Activated T-helper 17 cell treated with anti-CD3 and anti-CD28 coated beads, Interleukin-2, amount 50 U/mL, for 72 hours (primary cell): Measurements from ENCODE around the gene STH. TPM values are rescaled to one million over a fixed set of nuclear protein-coding genes. Genes with fewer than 3 reads are reported as not detected.

Experiments
- ATAC-seq: fragments of 150-1000 bp; cut with Tn5 transposase; replicated peaks from 2 replicates; pipeline ENCODE4 v1.10.0; 2021; ENCODE audit warnings: mild to moderate bottlenecking, moderate library complexity
- H3K27ac Mint-ChIP-seq: one replicate; pipeline ENCODE4 v1.8.0; 2022; ENCODE audit warnings: mixed read lengths
- H3K27me3 Mint-ChIP-seq: one replicate; pipeline ENCODE4 v1.8.0; 2022; ENCODE audit warnings: mixed read lengths
- H3K36me3 Mint-ChIP-seq: one replicate; pipeline ENCODE4 v1.8.0; 2022; ENCODE audit warnings: low read depth, mild to moderate bottlenecking, mixed read lengths
- H3K4me1 Mint-ChIP-seq: one replicate; pipeline ENCODE4 v1.8.0; 2022; ENCODE audit warnings: mixed read lengths
- H3K4me3 Mint-ChIP-seq: one replicate; pipeline ENCODE4 v1.8.0; 2022; ENCODE audit warnings: mild to moderate bottlenecking, mixed read lengths
- H3K9me3 Mint-ChIP-seq: one replicate; pipeline ENCODE4 v1.8.0; 2022; ENCODE audit warnings: mixed read lengths
- total RNA-seq, 2 donors: library from RNA; stranded (reverse); gene quantifications; one replicate each; pipeline ENCODE4 v1.2.3, GENCODE V29; 2022

Gene STH
- total RNA-seq, 2 donors from 2014 or later = not detected

DNA sequence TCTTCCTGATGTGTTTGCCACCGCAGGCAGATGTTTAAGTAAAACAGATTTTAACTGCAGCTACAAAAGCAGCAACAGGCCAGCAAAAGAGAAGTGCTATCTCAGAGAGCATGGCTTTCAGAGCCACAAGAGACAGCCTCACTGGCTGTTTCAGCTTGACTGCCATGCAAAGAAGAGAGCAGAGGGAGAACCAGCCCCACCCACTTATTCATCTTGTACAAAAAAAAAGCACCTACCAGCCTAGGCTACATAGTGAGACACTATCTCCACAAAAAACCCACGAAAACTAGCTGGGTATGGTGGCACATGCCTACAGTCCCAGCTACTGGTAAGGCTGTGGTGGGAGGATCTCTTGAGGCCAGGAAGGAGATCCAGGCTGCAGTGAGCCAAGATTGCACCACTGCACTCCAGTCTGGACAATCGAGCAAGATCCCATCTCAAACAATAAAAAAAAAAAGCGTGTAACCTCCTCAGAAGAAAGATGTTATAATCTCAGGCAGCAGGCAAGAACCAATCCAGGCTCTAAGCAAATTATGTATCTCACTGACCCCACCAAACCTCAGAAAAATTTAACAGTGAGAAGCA, 30.0 kb downstream of the STH start:
- H3K4me1 Mint-ChIP-seq = peaks cover 11% of the 10 kb centered on the region
- H3K9me3 Mint-ChIP-seq = no peaks in the 10 kb centered on the region

DNA sequence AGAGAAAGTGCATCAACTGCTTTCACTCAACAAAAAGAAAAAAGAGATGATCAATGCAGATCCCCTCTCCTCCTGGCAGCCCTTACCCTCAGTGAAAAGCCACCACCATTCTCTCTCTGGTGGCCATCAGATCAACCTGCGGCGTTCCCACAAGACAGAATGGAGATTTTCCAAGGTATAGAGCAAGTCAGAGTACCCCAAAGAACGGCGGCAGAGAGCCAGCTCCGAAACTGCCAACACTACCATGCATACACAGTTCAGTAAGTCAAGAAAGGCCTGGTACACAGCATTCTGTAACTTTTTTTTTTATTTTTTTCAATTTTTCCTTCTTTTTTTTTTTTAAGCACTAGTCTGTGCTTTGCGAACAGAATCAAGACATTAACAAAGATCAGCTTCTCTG, 30.6 kb downstream of the STH start:
- Mint-ChIP-seq H3K4me3 (no peak overlapping the region), H3K36me3 (peaks cover 76% of the 10 kb centered on the region), H3K27me3 (no peaks in the 10 kb centered on the region), H3K27ac (no peak overlapping the region), H3K9me3 (no peaks in the 10 kb centered on the region), H3K4me1 (peaks cover 11% of the 10 kb centered on the region)
- no peak for ATAC-seq

More for the DNA sequence above, 30.0 kb downstream of the STH start:
- no peak overlapping the region for H3K4me3 Mint-ChIP-seq
- H3K27me3 Mint-ChIP-seq = no peaks in the 10 kb centered on the region
- ATAC-seq = peak; percentile 50
- H3K27ac Mint-ChIP-seq = no peak overlapping the region
- H3K36me3 Mint-ChIP-seq = peaks cover 70% of the 10 kb centered on the region

DNA sequence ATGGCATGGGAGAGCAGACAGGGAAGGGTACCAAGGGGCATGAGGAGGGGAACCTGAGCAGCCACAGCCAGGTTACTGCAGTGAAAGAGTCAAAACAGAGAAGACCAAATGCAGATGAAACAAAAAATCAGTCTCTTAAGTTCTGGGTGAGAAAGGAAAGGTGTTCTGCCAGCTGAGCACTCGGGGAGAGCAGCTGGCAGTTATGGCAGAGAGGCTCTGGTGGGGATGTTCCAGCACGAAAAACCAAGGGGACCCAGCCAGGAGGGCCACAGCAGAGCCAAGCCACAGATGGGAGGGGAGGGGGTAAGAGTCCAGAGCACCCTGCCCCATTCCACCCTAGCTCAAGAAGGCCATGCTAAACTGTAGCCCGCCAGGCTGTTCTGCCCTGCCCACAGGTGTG, 31.7 kb downstream of the STH start:
- Mint-ChIP-seq H3K4me3 (no peak overlapping the region), H3K27ac (peak overlapping the region; percentile 44), H3K4me1 (peaks cover 11% of the 10 kb centered on the region), H3K36me3 (peaks cover 83% of the 10 kb centered on the region), H3K9me3 (no peaks in the 10 kb centered on the region), H3K27me3 (no peaks in the 10 kb centered on the region)
- ATAC-seq = no peak

DNA sequence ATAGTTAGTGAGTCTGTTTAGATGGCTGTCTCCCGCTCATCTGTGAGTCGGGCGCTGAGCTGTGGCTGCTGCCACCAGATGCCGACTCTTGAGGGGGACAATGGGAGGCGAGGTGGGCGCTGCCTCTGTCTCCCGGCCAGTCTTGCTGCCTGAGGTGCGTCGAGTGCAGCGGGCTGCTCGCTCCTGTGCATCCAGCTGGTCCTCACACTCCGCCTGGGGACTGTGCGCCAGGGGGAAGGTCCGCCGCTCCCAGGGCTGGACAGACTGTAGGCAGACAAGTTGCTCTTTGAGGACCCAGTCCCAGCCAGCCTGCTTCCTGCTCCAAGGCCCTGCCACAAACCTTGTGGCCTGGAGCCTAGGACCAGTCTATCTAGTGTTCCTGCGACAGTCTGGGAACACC, 32.4 kb downstream of the STH start:
- peaks cover 11% of the 10 kb centered on the region for H3K4me1 Mint-ChIP-seq
- ATAC-seq = no peak
- H3K27ac Mint-ChIP-seq = peak overlapping the region; percentile 44
- H3K27me3 Mint-ChIP-seq = no peaks in the 10 kb centered on the region
- peaks cover 86% of the 10 kb centered on the region for H3K36me3 Mint-ChIP-seq
- H3K4me3 Mint-ChIP-seq = no peak overlapping the region
- no peaks in the 10 kb centered on the region for H3K9me3 Mint-ChIP-seq

DNA sequence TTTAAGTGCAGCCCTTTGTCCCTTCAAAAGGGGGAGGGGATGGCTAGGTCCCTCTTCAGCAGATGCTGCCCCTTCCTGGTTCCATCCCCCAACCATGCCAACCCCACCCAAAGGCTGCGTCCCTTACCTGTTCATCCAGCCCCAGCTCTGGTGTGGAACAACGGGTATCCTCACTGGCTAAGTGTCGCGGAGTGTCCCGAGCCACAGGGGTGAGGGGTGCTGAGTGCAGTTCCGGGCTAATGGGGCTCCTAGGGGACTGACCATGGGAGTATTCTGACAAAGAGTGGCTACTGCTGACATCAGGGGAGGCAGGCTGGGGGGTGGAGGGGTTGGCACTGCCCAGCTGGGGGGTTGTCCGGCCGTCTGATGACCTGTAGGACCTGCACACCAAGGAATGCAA, 32.9 kb downstream of the STH start:
- H3K36me3 Mint-ChIP-seq = peaks cover 91% of the 10 kb centered on the region
- peaks cover 11% of the 10 kb centered on the region for H3K4me1 Mint-ChIP-seq
- no peak overlapping the region for H3K4me3 Mint-ChIP-seq
- no peaks in the 10 kb centered on the region for H3K9me3 Mint-ChIP-seq
- ATAC-seq = no peak
- no peaks in the 10 kb centered on the region for H3K27me3 Mint-ChIP-seq
- no peak overlapping the region for H3K27ac Mint-ChIP-seq

DNA sequence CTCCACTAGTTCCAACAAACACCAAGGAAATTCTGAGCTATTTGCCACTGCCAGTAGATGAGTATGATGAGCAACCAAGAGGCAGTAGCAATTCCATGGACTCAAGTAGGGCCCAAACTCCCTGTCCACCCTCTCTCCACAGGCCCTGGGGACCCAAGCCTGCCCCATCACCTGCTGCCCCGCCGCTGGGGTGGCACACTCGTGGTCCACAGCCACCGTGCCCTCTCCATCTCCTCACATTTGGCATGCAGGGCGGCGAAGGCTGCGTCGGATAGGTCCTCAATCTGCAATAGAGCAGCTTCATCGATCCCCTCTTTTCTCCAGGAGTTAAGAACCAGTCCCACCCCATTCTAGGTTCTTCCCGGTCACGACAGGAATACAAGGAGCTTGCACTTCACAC, 33.9 kb downstream of the STH start:
- peaks cover 100% of the 10 kb centered on the region for H3K36me3 Mint-ChIP-seq
- H3K27me3 Mint-ChIP-seq = no peaks in the 10 kb centered on the region
- peaks cover 12% of the 10 kb centered on the region for H3K4me1 Mint-ChIP-seq
- no peak overlapping the region for H3K27ac Mint-ChIP-seq
- H3K9me3 Mint-ChIP-seq = no peaks in the 10 kb centered on the region
- no peak for ATAC-seq
- H3K4me3 Mint-ChIP-seq = no peak overlapping the region

DNA sequence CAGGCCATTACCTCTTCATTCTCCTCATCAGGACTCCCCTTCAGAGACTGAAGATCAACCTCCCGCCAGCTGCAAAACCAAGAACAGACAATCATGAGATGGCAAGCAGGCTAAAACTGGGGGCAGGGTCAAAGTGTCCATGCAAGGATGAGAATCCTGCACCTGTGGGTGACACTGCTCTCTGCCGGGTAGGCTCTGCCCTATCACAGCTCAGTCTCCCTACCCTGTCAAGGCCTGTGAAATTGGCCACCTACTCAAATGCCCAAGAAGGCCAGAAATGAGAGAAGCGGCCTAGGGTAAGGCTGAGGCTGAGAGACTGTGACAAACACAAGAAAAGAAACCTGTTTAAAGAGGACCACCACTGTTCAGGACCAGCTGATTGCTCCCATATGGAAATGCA, 34.3 kb downstream of the STH start:
- H3K36me3 Mint-ChIP-seq = peaks cover 100% of the 10 kb centered on the region
- H3K27ac Mint-ChIP-seq = no peak overlapping the region
- no peak overlapping the region for H3K4me3 Mint-ChIP-seq

DNA sequence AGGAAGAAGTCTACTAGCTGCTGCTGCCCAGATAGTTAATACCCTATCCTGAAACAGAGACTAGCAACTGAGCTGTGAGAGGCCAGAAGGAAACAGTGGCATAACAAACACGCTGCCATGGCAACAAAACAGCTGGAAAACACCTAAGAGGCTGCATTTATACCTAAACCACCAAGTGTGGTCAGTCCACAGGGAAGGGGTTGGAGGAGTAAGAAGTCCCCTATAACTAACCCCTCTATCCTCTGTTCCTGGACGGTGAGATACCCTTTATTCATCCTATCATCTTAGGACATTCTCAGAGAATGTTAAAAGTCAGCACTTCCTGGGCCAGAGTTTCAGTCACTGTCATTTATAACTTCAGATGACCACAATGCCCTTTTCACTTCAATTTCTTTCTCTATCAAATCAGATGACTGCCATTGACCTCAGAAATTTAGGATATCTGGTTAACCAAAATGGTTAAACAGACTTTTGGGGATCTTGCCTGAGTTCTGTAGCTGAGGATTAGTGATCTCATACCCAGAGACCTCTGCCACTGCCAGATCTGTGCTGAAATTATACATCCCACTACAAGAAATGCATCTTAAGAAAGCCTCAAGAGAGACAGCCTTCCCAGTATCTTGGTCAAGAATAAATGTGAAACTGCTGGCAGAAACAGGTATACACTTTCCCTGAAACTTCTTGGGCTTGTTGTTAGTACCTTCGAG, 36.2 kb downstream of the STH start:
- Mint-ChIP-seq H3K27me3 (no peaks in the 10 kb centered on the region), H3K36me3 (peaks cover 100% of the 10 kb centered on the region), H3K4me1 (peaks cover 10% of the 10 kb centered on the region), H3K4me3 (no peak overlapping the region), H3K9me3 (no peaks in the 10 kb centered on the region), H3K27ac (peak overlapping the region; percentile 69)
- ATAC-seq = peak; percentile 78

More for the DNA sequence above, 34.3 kb downstream of the STH start:
- no peaks in the 10 kb centered on the region for H3K27me3 Mint-ChIP-seq
- peaks cover 17% of the 10 kb centered on the region for H3K4me1 Mint-ChIP-seq
- H3K9me3 Mint-ChIP-seq = no peaks in the 10 kb centered on the region
- ATAC-seq = no peak

DNA sequence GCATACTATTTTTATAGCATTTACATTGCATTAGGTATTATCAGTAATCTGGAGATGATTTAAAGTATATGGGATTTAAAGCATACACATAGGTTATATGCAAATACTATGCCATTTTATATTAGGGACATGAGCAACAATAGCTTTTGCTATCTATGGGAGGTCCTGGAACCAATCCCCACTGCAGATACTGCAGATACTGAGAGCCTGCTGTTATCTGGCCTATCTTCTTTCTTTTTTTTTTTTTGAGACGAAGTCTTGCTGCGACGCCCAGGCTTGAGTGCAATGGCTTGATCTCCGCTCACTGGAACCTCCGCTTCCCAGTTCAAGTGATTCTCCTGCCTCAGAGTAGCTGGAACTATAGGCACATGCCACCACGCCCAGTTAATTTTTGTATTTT, 37.4 kb downstream of the STH start:
- no peak overlapping the region for H3K27ac Mint-ChIP-seq
- no peaks in the 10 kb centered on the region for H3K27me3 Mint-ChIP-seq
- no peak overlapping the region for H3K4me3 Mint-ChIP-seq
- peaks cover 6% of the 10 kb centered on the region for H3K4me1 Mint-ChIP-seq
- peaks cover 100% of the 10 kb centered on the region for H3K36me3 Mint-ChIP-seq
- ATAC-seq = no peak
- H3K9me3 Mint-ChIP-seq = no peaks in the 10 kb centered on the region

DNA sequence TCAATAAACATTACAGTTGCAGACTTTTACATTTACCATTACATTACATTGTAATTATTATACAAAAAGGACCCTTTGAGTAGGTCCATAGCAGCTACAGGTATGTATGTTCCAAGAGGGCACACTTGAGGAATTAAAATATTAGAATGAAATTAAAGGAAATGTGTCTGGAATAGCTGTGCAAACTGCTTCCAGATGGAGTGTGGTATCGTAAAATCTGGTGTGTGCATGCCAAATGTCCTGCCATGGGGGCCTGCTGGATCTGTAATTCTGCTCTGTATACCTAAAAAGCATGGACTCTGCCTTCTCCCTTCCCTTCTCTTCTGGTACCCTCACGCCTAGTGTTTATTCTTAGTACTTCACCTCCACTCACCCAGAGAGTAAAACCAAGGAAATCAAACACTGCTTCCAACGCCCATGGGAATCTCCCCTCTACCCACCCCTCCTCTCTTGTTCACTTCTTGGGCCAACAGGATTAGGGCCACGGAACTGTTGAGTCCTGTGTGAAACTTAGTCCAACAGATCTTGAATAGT, 38.7 kb downstream of the STH start:
- Mint-ChIP-seq H3K27ac (peak overlapping the region; percentile 14), H3K27me3 (no peaks in the 10 kb centered on the region), H3K9me3 (no peaks in the 10 kb centered on the region), H3K4me3 (no peak overlapping the region), H3K36me3 (peaks cover 100% of the 10 kb centered on the region), H3K4me1 (peaks cover 6% of the 10 kb centered on the region)
- no peak for ATAC-seq

DNA sequence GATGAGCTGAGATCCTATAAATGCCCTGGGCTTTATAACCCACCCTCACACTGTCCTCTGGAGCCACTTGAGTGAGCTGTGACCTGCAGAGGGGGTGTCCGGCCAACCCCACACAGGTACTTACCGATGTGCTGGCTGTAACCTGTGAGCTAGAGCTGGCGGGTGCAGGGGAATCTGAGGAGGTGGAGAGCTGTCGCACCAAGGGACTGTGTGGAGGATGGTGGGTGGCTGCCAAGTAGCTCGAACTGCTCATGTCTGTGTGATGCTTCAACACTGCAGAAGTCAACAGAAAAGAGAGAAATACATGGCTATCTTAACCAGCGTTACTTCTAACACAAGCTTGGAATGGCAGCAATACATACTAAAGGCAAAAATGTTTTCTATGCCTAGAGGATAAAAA, 39.4 kb downstream of the STH start:
- ATAC-seq = no peak
- Mint-ChIP-seq H3K27ac (no peak overlapping the region), H3K27me3 (no peaks in the 10 kb centered on the region), H3K4me3 (no peak overlapping the region), H3K4me1 (peaks cover 6% of the 10 kb centered on the region), H3K36me3 (peaks cover 100% of the 10 kb centered on the region), H3K9me3 (no peaks in the 10 kb centered on the region)

DNA sequence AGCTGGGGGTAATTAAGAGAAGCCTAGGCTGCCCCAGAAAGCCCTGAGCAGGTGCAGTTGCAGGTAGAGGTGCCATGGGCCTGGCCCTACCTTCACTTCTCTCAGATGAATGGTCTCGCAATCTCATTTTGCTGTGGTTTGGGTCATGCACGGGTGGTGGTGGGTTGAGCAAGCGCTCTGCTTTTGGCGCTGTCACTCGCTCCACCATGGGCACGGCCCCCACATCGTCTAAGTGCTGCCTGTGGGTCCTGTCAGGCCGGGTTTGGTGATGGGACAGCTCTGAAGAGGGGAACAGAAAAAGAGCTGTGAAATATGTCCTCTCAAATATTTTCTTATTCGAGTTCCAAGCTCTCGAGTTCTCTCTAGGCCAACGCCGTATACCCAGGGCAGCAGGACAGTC, 39.9 kb downstream of the STH start:
- H3K27me3 Mint-ChIP-seq = no peaks in the 10 kb centered on the region
- H3K36me3 Mint-ChIP-seq = peaks cover 100% of the 10 kb centered on the region
- H3K4me1 Mint-ChIP-seq = peaks cover 9% of the 10 kb centered on the region
- no peak for ATAC-seq
- no peak overlapping the region for H3K4me3 Mint-ChIP-seq
- H3K27ac Mint-ChIP-seq = no peak overlapping the region
- H3K9me3 Mint-ChIP-seq = no peaks in the 10 kb centered on the region

DNA sequence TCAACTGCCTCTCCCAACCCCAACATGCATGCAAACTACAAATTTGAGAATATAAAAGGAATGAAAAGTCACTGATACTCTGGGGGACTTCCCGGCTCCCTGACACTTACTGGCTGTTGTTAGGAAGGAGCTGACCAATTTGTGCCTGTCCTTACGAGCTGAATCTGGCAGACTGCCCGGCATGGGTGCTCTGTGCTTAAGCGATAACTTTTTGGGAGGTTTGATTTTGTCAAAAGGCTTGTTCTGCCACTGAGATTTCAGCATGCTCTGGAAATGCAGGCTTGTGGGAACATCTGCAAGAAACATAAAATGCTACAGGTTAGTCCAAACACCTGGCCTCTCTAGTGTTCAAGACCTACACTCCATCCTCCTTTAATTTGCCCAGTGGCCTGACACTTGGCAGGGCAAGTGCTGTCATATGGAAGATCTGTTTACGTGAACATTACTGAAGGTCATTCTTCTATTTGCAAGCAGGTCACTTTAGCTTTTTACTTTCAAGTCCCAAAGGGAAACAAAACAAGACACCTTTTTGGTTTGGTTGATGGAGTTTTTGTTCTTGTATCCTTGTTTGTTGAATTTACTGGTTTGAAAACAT, 40.6 kb downstream of the STH start:
- Mint-ChIP-seq H3K36me3 (peaks cover 100% of the 10 kb centered on the region), H3K4me1 (peaks cover 9% of the 10 kb centered on the region), H3K4me3 (no peak overlapping the region), H3K27ac (no peak overlapping the region), H3K27me3 (no peaks in the 10 kb centered on the region), H3K9me3 (no peaks in the 10 kb centered on the region)
- ATAC-seq = no peak

DNA sequence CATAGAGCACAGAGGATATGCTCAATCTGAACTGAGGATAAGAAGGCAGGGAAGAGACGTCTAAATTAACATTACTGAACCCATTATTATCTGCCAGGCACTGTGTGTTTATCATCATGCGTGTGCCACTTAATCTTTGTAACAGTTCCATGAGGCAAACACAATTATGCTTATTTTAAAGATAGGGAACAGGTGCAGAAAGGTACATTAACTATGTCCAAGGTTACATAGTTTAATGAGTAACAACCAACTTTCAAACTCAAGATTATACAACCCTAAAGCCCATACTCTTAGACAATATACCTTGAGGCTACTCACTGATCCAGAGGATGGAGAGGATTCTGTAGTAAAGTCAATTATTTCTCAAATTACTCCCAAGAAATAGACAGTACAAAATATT, 43.2 kb downstream of the STH start:
- H3K9me3 Mint-ChIP-seq = no peaks in the 10 kb centered on the region
- no peak overlapping the region for H3K27ac Mint-ChIP-seq
- H3K4me3 Mint-ChIP-seq = no peak overlapping the region
- ATAC-seq = no peak
- H3K36me3 Mint-ChIP-seq = peaks cover 97% of the 10 kb centered on the region
- no peaks in the 10 kb centered on the region for H3K27me3 Mint-ChIP-seq
- H3K4me1 Mint-ChIP-seq = peaks cover 18% of the 10 kb centered on the region

DNA sequence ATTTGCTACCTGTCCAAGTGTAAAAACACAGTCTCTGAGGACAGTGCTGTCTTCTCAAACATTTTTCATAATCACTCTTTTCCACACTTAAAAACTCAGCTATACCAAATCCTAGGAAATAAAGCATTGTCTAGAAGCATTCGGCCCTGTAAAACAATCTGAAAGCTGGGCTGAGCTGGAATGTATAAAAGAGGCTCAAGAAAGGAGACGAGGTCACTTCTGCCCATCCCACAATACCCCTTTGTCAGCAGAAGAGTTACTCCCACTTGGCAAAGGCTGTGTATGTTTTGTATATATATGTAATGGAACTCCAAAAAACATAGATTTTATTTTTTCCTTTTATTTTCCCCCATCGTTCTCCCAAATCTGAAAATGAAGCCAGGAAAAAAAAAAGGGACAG, 43.9 kb downstream of the STH start:
- H3K27me3 Mint-ChIP-seq = no peaks in the 10 kb centered on the region
- no peaks in the 10 kb centered on the region for H3K9me3 Mint-ChIP-seq
- no peak overlapping the region for H3K4me3 Mint-ChIP-seq
- no peak overlapping the region for H3K27ac Mint-ChIP-seq
- no peak for ATAC-seq
- peaks cover 17% of the 10 kb centered on the region for H3K4me1 Mint-ChIP-seq
- H3K36me3 Mint-ChIP-seq = peaks cover 97% of the 10 kb centered on the region
